Astrocyte of the cerebellum (primary cell): ENCODE results near the gene TRAPPC1.

Source experiments
- DNase-seq: peaks from one replicate; pipeline ENCODE4 v3.0.0-alpha.2; 2011; ENCODE audit warnings: low read depth
- H3K4me3 ChIP-seq: 2 replicates; pipeline ENCODE4 v1.5.1; 2011; ENCODE audit warnings: mild to moderate bottlenecking, low read depth, low read length, moderate library complexity
- in situ Hi-C: cut with HindIII; loops from 2 replicates; pipeline ENCODE4 v1.10.0; 2017; ENCODE audit warnings: low sequenced_read_pairs
- TF ChIP-seq, protein P1 (sequence below): IDR thresholded peaks from 2 replicates; pipeline ENCODE4 v1.5.1; 2012; ENCODE audit warnings: low read length, low read depth, moderate library complexity, mild to moderate bottlenecking; ENCODE audit errors: missing control alignments

TRAPPC1 gene

DNA sequence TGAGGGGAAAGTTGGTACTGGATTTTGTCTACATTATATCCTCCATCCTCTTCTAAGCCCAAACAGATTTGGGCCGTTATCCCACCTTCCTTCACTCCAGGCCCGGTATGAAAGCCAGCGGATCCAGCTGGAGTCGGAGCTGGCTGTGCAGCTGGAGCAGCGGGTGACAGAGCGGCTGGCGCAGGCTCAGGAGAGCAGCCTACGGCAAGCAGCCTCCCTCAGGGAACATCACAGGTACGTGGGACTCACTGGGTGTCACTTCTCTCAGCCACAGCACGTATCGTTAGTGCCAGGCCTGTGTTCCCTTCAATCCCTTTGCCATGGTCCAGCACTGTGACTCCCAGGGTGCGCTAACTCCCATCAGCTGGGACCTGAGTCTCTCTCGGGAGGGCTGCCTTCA is 11.5 kb upstream of the TRAPPC1 start:
- TF ChIP-seq, protein P1, sequence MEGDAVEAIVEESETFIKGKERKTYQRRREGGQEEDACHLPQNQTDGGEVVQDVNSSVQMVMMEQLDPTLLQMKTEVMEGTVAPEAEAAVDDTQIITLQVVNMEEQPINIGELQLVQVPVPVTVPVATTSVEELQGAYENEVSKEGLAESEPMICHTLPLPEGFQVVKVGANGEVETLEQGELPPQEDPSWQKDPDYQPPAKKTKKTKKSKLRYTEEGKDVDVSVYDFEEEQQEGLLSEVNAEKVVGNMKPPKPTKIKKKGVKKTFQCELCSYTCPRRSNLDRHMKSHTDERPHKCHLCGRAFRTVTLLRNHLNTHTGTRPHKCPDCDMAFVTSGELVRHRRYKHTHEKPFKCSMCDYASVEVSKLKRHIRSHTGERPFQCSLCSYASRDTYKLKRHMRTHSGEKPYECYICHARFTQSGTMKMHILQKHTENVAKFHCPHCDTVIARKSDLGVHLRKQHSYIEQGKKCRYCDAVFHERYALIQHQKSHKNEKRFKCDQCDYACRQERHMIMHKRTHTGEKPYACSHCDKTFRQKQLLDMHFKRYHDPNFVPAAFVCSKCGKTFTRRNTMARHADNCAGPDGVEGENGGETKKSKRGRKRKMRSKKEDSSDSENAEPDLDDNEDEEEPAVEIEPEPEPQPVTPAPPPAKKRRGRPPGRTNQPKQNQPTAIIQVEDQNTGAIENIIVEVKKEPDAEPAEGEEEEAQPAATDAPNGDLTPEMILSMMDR: no peak
- in situ Hi-C loops: no loop called here
- H3K4me3 ChIP-seq: no peak overlapping the region
- no peak for DNase-seq

DNA sequence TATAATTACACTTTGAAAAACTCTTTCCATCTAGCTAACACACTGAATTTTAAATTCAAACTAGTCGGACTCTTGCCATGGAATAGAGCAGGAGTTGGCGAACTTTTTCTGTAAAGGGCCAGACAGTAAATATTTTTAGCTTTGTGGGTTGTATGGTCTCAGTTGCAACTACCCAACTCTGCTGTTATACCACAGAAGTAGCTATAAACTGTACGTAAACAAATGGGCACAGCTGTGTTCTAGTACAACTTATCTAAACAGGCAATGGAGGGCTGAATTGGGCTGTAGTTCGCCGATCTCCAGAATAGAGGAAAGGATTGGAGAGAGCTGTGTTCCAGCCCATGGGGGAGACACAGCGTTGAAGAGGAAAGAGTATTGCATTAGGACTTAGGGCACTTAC is 9.0 kb upstream of the TRAPPC1 start:
- in situ Hi-C loops: no loop called here
- TF ChIP-seq, protein P1: no peak
- H3K4me3 ChIP-seq: no peak overlapping the region
- DNase-seq: no peak

DNA sequence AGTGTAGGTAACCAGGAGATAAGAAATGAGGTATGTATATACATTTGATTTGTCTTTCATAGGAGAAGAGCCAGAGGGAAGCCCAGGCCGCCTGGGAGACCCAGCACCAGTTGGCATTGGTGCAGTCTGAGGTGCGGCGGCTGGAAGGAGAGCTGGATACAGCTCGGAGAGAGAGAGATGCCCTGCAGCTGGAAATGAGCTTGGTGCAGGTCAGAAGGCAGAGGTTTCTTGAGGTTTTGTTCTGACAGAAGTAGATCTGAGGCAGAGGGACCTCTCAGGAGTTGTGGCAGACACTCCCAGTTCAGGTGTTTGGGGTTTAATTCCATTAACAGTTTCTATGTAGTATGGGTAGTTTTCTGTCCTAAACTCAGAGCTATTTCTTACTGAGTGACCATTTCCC is 8.3 kb upstream of the TRAPPC1 start:
- DNase-seq: no peak
- TF ChIP-seq, protein P1: no peak
- no peak overlapping the region for H3K4me3 ChIP-seq
- in situ Hi-C loops: no loop called here

DNA sequence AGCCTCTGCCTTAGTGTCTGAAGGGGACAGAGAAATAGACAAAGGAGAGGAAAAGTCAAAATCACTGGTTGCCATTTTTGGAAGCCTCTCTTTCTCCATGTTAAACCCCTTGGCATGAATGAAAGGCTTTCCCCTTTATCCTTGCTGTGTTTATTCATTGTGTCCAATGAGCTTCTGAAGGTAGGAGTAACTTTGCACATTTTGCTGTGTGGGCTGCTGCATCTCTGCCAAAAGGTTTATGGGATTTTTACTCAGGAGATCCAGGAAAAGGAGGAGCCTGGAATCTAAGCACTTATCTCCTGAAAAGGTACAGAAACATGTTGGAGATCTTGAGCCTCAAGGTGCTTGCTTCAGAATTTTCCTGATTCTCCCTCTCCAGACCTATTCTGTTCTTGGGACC is 4.1 kb upstream of the TRAPPC1 start:
- TF ChIP-seq, protein P1: no peak

DNA sequence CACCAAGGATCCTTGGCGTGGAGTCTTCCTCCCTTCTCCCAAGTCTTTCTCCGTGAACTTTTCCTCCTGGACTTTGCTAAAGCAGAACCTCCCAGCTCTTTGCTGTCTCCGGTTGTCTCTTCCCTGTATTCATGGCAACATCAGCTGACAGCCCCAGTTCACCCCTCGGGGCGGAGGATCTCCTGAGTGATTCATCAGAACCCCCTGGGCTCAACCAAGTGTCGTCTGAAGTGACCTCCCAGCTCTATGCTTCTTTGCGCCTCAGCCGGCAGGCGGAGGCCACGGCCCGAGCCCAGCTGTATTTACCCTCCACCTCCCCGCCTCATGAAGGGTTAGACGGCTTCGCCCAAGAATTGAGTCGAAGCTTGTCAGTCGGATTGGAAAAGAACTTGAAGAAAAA is 1.2 kb upstream of the TRAPPC1 start:
- TF ChIP-seq, protein P1: peak; percentile 23
- in situ Hi-C loops: no loop called here
- no peak for DNase-seq
- H3K4me3 ChIP-seq: peak overlapping the region; percentile 93

More for the DNA sequence above, 4.1 kb upstream of the TRAPPC1 start:
- H3K4me3 ChIP-seq: no peak overlapping the region
- no peak for DNase-seq
- in situ Hi-C loops: loop anchor here (5.0 kb wide), 1 partner anchor 36 kb away; no protein-coding TSS in a partner anchor

DNA sequence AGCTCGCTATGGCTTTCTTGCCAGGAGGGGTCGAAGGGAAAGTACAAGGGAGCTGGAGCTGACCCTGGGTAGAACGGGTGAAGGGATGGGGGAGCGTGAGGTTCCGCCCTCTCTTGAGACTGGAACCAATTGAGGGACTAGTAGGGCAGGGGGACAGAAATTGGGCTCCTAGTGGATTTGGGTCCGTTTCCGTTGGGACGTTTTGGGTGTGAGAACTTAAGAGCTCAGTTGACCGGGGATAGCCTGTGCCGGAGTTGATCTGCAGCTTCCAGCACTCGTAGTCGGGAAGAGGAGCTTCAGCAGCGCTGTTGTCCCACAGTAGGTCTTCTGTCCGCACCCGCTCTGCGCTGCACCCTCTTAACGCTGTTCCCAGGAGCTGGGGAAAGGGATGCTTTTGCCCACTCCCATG is 741 bp upstream of the TRAPPC1 start:
- DNase-seq: no peak
- in situ Hi-C loops: no loop called here
- TF ChIP-seq, protein P1: no peak
- peak overlapping the region; percentile 93 for H3K4me3 ChIP-seq
